ENCODE measurements around the gene SLC35G3.

DNA sequence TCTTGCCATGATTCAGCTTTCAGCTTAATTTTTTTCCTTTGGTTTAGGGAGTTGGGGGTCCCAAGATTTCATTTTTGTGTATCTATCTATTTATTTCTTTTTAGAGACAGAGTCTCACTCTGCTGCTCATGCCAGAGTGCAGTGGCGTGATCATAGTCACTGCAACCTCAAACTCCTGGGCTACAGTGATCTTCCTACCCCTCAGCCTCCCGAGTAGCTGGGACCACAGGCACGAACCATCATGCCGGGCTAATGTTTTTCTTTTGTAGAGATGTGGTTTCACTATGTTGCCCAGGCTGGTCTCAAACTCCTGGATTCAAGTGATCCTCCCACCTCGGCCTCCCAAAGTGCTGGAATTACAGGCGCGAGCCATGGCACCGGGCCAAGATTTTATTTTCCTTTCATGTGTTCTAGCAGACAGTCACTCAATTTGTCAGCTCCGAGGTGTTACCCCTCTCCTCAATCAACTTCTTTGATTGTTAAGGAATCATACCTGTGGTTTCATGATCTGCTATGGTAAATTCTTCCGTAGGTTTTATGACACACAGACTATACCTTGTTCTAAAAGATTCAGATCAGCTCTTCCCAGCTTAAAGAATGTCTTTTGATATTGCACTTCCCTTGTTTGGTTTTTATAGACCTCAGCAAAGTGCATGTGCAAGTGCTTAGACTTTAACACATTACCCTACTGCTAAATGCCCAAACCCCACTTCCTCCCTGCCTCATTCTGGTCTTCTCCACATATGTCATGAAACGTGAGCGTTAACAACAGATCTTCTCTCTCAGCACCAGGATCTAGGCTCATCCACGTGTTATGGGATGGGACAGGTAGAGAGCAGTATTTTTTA lies 33.6 kb downstream of the SLC35G3 start:
- TF ChIP-seq, protein P1, sequence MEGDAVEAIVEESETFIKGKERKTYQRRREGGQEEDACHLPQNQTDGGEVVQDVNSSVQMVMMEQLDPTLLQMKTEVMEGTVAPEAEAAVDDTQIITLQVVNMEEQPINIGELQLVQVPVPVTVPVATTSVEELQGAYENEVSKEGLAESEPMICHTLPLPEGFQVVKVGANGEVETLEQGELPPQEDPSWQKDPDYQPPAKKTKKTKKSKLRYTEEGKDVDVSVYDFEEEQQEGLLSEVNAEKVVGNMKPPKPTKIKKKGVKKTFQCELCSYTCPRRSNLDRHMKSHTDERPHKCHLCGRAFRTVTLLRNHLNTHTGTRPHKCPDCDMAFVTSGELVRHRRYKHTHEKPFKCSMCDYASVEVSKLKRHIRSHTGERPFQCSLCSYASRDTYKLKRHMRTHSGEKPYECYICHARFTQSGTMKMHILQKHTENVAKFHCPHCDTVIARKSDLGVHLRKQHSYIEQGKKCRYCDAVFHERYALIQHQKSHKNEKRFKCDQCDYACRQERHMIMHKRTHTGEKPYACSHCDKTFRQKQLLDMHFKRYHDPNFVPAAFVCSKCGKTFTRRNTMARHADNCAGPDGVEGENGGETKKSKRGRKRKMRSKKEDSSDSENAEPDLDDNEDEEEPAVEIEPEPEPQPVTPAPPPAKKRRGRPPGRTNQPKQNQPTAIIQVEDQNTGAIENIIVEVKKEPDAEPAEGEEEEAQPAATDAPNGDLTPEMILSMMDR (conservative IDR thresholded peaks at IDR 0.05; ENCODE audit: low read depth in 2 of 2), result no peak
- TF ChIP-seq CREB1 (CRISPR knock-in tag; IDR thresholded peaks at IDR 0.05; ENCODE audit: low read depth) (no peak), NANOG (IDR thresholded peaks at IDR 0.05; ENCODE audit: borderline replicate concordance) (no peak), EZH2phosphoT487 (IDR thresholded peaks at IDR 0.05; ENCODE audit: unreplicated experiment) (no peak), EZH2 (IDR thresholded peaks at IDR 0.05; ENCODE audit: low read depth, unreplicated experiment) (no peak), JUNB (IDR thresholded peaks at IDR 0.05; ENCODE audit: unreplicated experiment) (no peak), POLR2AphosphoS5 (IDR thresholded peaks at IDR 0.05; ENCODE audit: low read depth) (no peak)
- TF ChIP-seq, protein P2, sequence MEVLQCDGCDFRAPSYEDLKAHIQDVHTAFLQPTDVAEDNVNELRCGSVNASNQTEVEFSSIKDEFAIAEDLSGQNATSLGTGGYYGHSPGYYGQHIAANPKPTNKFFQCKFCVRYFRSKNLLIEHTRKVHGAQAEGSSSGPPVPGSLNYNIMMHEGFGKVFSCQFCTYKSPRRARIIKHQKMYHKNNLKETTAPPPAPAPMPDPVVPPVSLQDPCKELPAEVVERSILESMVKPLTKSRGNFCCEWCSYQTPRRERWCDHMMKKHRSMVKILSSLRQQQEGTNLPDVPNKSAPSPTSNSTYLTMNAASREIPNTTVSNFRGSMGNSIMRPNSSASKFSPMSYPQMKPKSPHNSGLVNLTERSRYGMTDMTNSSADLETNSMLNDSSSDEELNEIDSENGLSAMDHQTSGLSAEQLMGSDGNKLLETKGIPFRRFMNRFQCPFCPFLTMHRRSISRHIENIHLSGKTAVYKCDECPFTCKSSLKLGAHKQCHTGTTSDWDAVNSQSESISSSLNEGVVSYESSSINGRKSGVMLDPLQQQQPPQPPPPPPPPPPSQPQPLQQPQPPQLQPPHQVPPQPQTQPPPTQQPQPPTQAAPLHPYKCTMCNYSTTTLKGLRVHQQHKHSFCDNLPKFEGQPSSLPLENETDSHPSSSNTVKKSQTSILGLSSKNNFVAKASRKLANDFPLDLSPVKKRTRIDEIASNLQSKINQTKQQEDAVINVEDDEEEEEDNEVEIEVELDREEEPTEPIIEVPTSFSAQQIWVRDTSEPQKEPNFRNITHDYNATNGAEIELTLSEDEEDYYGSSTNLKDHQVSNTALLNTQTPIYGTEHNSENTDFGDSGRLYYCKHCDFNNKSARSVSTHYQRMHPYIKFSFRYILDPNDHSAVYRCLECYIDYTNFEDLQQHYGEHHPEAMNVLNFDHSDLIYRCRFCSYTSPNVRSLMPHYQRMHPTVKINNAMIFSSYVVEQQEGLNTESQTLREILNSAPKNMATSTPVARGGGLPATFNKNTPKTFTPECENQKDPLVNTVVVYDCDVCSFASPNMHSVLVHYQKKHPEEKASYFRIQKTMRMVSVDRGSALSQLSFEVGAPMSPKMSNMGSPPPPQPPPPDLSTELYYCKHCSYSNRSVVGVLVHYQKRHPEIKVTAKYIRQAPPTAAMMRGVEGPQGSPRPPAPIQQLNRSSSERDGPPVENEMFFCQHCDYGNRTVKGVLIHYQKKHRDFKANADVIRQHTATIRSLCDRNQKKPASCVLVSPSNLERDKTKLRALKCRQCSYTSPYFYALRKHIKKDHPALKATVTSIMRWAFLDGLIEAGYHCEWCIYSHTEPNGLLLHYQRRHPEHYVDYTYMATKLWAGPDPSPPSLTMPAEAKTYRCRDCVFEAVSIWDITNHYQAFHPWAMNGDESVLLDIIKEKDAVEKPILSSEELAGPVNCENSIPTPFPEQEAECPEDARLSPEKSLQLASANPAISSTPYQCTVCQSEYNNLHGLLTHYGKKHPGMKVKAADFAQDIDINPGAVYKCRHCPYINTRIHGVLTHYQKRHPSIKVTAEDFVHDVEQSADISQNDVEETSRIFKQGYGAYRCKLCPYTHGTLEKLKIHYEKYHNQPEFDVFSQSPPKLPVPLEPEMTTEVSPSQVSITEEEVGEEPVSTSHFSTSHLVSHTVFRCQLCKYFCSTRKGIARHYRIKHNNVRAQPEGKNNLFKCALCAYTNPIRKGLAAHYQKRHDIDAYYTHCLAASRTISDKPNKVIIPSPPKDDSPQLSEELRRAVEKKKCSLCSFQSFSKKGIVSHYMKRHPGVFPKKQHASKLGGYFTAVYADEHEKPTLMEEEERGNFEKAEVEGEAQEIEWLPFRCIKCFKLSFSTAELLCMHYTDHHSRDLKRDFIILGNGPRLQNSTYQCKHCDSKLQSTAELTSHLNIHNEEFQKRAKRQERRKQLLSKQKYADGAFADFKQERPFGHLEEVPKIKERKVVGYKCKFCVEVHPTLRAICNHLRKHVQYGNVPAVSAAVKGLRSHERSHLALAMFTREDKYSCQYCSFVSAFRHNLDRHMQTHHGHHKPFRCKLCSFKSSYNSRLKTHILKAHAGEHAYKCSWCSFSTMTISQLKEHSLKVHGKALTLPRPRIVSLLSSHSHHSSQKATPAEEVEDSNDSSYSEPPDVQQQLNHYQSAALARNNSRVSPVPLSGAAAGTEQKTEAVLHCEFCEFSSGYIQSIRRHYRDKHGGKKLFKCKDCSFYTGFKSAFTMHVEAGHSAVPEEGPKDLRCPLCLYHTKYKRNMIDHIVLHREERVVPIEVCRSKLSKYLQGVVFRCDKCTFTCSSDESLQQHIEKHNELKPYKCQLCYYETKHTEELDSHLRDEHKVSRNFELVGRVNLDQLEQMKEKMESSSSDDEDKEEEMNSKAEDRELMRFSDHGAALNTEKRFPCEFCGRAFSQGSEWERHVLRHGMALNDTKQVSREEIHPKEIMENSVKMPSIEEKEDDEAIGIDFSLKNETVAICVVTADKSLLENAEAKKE (CRISPR knock-in tag; IDR thresholded peaks at IDR 0.05), result no peak
